OCI-LY1 (cell line): ENCODE results near the gene JUP.

Source experiments
- H2AFZ ChIP-seq: fragments of 200-600 bp; sonication (generic), shearing (Covaris generic); 2 replicates; pipeline ENCODE4 v1.6.0; 2014; ENCODE audit warnings: antibody characterized with exemption, mild to moderate bottlenecking, low read length
- H3F3A ChIP-seq: fragments of 200-600 bp; sonication (generic), shearing (Covaris generic); 2 replicates; pipeline ENCODE4 v1.6.0; 2014; ENCODE audit warnings: mild to moderate bottlenecking, antibody characterized with exemption, low read length, moderate library complexity; ENCODE audit not compliant: insufficient read depth
- H3K27ac ChIP-seq: fragments of 200-600 bp; sonication (generic); 2 replicates; pipeline ENCODE4 v1.5.1; 2014; ENCODE audit warnings: low read length, mixed run types, mild to moderate bottlenecking, low read depth; ENCODE audit not compliant: poor library complexity, severe bottlenecking
- H3K27me3 ChIP-seq: fragments of 200-600 bp; sonication (generic); 2 replicates; pipeline ENCODE4 v1.6.0; 2014; ENCODE audit warnings: antibody characterized with exemption, mild to moderate bottlenecking, low read length, moderate library complexity; ENCODE audit not compliant: insufficient read depth
- H3K36me3 ChIP-seq: fragments of 200-600 bp; sonication (generic); 2 replicates; pipeline ENCODE4 v1.6.1; 2014; ENCODE audit warnings: mild to moderate bottlenecking, antibody characterized with exemption, low read length, moderate library complexity, mixed read lengths; ENCODE audit not compliant: insufficient read depth
- H3K4me1 ChIP-seq: fragments of 200-600 bp; sonication (generic); 2 replicates; pipeline ENCODE4 v1.5.1; 2014; ENCODE audit warnings: mild to moderate bottlenecking, low read length, moderate library complexity; ENCODE audit not compliant: insufficient read depth, severe bottlenecking
- H3K4me2 ChIP-seq: fragments of 200-600 bp; sonication (generic), shearing (Covaris generic); 2 replicates; pipeline ENCODE4 v1.6.1; 2014; ENCODE audit warnings: low read length
- H3K4me3 ChIP-seq: fragments of 200-600 bp; sonication (generic); 2 replicates; pipeline ENCODE4 v1.5.1; 2014; ENCODE audit warnings: low read length, low read depth, mild to moderate bottlenecking, mixed read lengths; ENCODE audit not compliant: poor library complexity, severe bottlenecking
- H3K79me2 ChIP-seq: fragments of 200-600 bp; shearing (Covaris generic); 2 replicates; pipeline ENCODE4 v1.6.1; 2016; ENCODE audit warnings: mixed run types, low read length, mixed read lengths; ENCODE audit not compliant: insufficient read depth
- H3K9ac ChIP-seq: fragments of 200-600 bp; sonication (generic), shearing (Covaris generic); 2 replicates; pipeline ENCODE4 v1.6.1; 2014; ENCODE audit warnings: mild to moderate bottlenecking, low read length, mixed read lengths
- H3K9me2 ChIP-seq: fragments of 200-600 bp; sonication (generic), shearing (Covaris generic); 2 replicates; pipeline ENCODE4 v1.6.1; 2014; ENCODE audit warnings: low read depth, mild to moderate bottlenecking, low read length, mixed read lengths
- H3K9me3 ChIP-seq: fragments of 200-600 bp; shearing (Covaris generic); 2 replicates; pipeline ENCODE4 v1.6.1; 2014; ENCODE audit warnings: low read length, mixed read lengths
- H4K20me1 ChIP-seq: fragments of 200-600 bp; sonication (generic), shearing (Covaris generic); 2 replicates; pipeline ENCODE4 v1.6.0; 2016; ENCODE audit warnings: mild to moderate bottlenecking, low read length; ENCODE audit not compliant: insufficient read depth
- CTCF ChIP-seq: fragments of 200-600 bp; sonication (generic), shearing (Covaris generic); IDR thresholded peaks from 2 replicates; pipeline ENCODE4 v1.5.1; 2017; ENCODE audit warnings: mild to moderate bottlenecking, antibody characterized with exemption, low read length, moderate library complexity, mixed read lengths
- EZH2 ChIP-seq: fragments of 200-600 bp; sonication (generic), shearing (Covaris generic); IDR thresholded peaks from 2 replicates; pipeline ENCODE4 v1.8.0; 2017; ENCODE audit warnings: borderline replicate concordance, mixed run types, mild to moderate bottlenecking, antibody characterized with exemption, low read length, moderate library complexity, mixed read lengths

The JUP gene

GRCh38 chr17:41750862-41751261, 35.6 kb downstream of the JUP start:
- Histone ChIP-seq H3K27ac (no peak overlapping the region), H3F3A (no peaks in the 10 kb centered on the region), H3K9me2 (no peaks in the 10 kb centered on the region), H2AFZ (no peak overlapping the region), H3K9me3 (no peaks in the 10 kb centered on the region), H3K27me3 (0 out of 2 replicates have a peak, but pooled peaks cover 3% of the 10 kb centered on the region), H3K9ac (no peak overlapping the region), H3K79me2 (no peaks in the 10 kb centered on the region), H3K36me3 (peaks cover 4% of the 10 kb centered on the region; the same call in 1 of the 2 replicates), H3K4me3 (no peak overlapping the region), H3K4me2 (no peak overlapping the region), H3K4me1 (no peaks in the 10 kb centered on the region), H4K20me1 (no peaks in the 10 kb centered on the region)
- TF ChIP-seq CTCF = no peak
- no peak for TF ChIP-seq EZH2

- no peak overlapping the region for H3K4me3 ChIP-seq
- H3K4me1 ChIP-seq = no peaks in the 10 kb centered on the region
- no peaks in the 10 kb centered on the region for H3K36me3 ChIP-seq
- no peak overlapping the region for H2AFZ ChIP-seq
- no peak overlapping the region for H3K9ac ChIP-seq
- no peaks in the 10 kb centered on the region for H3K27me3 ChIP-seq
- H3K79me2 ChIP-seq = no peaks in the 10 kb centered on the region
- no peak overlapping the region for H3K27ac ChIP-seq
- no peak for TF ChIP-seq CTCF
- no peak for TF ChIP-seq EZH2
- H3K4me2 ChIP-seq = no peak overlapping the region
- no peaks in the 10 kb centered on the region for H3K9me2 ChIP-seq
- no peaks in the 10 kb centered on the region for H4K20me1 ChIP-seq
- no peaks in the 10 kb centered on the region for H3F3A ChIP-seq
- no peaks in the 10 kb centered on the region for H3K9me3 ChIP-seq
Observed at GRCh38 chr17:41748275-41748674, 38.2 kb downstream of the JUP start.

- no peaks in the 10 kb centered on the region for H3K79me2 ChIP-seq
- H4K20me1 ChIP-seq = no peaks in the 10 kb centered on the region
- peaks cover 5% of the 10 kb centered on the region for H3K4me1 ChIP-seq
- H3K9me2 ChIP-seq = no peaks in the 10 kb centered on the region
- TF ChIP-seq EZH2 (no peak), CTCF (no peak)
- 0 out of 2 replicates have a peak, but pooled peaks cover 11% of the 10 kb centered on the region for H3K27me3 ChIP-seq
- no peaks in the 10 kb centered on the region for H3F3A ChIP-seq
- no peak overlapping the region for H3K9ac ChIP-seq
- no peak overlapping the region for H2AFZ ChIP-seq
- no peaks in the 10 kb centered on the region for H3K9me3 ChIP-seq
- H3K36me3 ChIP-seq = no peaks in the 10 kb centered on the region
- no peak overlapping the region for H3K27ac ChIP-seq
- H3K4me3 ChIP-seq = no peak overlapping the region
- H3K4me2 ChIP-seq = no peak overlapping the region
Observed at GRCh38 chr17:41741709-41742108, 44.8 kb downstream of the JUP start.
